Measurements from ENCODE around the gene TAF15.

The TAF15 gene

DNA sequence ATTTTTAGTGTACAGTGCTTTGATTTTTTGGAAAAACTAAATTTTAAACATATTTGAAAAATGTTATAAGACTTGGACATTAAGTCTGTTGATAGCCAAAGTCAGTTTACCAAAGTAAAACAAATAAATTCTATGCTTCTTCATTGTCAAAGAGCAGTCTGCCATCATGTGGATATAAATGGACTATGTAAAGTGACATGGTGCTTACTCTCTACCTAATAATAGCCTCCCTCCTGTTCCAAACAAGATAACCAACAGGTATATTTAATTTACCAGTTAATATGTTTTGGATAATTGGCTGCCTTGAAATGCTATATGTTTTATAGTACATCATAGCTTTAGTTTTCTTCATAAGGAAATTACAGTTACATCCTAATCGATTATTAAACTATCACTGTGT lies 15.9 kb downstream of the TAF15 start:
- DNase-seq, result no peak

GRCh38 chr17:35841101-35841500 lies 31.8 kb downstream of the TAF15 start:
- no peak for DNase-seq

DNA sequence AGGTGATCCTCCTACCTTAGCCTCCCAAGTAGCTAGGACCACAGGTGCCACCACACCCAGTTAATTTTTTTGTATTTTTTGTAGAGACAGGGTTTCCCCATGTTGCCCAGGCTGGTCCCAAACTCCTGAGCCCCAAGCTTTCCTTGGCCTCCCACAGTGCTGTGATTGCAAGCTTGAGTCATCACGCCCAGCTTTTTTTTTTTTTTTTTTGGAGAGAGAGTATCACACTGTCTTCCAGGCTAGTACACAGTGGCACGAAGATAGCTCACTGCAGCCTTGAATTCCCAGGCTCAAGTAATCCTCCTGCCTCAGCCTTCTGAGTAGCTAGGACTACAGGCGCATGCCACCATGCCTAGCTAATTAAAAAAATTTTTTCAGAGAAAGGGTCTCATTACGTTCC lies 32.2 kb downstream of the TAF15 start:
- no peak for DNase-seq

DNA sequence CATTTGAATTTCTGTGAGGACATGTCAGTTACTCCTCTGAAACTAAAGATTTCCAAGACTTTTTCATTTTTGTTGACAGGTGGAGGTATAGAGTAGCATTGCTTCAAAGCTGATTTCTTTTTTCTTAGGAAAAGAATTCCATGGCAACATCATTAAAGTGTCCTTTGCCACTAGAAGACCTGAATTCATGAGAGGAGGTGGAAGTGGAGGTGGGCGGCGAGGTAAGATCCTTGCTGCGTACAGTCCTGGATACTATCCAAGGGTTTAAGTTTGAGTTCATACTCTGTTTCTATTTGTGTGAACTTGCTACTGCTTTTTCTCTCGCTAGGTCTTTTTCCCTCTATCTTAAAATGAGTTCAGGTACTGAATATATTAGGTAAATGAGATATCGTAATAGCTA lies 33.0 kb downstream of the TAF15 start:
- DNase-seq, result no peak

GRCh38 chr17:35843698-35844097 lies 34.4 kb downstream of the TAF15 start:
- no peak for DNase-seq

GRCh38 chr17:35844547-35844946 lies 35.3 kb downstream of the TAF15 start:
- no peak for DNase-seq

DNA sequence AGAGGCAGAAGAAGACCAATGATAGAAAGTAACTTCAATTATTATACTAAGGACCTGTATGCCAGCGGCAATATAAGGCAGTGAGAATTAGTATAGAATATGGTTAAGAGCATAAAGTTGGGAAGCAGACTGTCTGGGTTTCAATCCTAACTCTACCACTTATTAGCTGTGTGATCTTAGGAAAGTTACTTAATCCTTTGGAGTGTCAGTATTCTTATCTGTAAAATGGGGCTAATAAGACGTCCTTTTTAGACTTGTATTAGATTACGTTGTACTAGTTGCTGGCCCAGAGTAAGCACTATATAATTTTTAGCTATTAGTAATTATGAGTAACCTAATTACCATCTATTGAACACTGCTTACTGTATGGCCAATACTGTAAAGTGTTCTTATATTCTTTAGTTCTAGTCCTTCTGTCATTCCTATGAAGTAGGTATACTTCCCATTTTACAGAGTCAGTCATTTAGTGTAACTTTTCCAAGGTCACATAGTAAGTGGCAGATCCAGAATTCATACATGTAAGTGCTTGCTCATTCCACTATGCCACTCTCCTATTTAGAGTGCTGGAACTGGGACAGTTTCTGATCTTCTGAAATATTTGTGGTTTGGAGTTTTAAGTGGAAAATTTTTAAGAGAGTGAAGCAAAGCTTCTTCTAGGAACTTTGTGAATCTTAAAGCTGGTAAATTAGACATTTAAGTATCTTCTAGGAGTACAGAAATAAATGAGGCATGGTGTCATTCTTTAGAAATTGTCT lies 36.9 kb downstream of the TAF15 start:
- DNase-seq, result no peak

DNA sequence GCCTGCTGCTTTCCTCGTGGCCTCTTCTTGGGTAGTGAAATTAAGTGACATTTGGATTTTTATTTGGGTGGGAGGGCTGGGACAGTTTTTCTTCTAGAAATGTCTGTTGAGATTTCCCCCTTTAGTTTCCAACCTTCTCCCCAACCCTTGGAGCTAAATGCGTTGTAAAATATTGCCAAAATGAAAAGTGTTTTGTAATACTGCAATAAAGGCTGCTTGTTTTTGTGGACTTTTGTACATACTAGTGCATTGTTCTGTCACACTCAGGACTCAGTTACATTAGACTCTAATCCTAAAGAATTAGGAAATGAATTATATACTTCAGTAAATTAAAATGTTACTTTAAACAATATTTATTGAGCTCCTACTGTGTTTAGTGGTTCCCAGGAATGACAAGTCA lies 37.7 kb downstream of the TAF15 start:
- no peak for DNase-seq

GRCh38 chr17:35847633-35848373 lies 38.5 kb downstream of the TAF15 start:
- no peak for DNase-seq

DNA sequence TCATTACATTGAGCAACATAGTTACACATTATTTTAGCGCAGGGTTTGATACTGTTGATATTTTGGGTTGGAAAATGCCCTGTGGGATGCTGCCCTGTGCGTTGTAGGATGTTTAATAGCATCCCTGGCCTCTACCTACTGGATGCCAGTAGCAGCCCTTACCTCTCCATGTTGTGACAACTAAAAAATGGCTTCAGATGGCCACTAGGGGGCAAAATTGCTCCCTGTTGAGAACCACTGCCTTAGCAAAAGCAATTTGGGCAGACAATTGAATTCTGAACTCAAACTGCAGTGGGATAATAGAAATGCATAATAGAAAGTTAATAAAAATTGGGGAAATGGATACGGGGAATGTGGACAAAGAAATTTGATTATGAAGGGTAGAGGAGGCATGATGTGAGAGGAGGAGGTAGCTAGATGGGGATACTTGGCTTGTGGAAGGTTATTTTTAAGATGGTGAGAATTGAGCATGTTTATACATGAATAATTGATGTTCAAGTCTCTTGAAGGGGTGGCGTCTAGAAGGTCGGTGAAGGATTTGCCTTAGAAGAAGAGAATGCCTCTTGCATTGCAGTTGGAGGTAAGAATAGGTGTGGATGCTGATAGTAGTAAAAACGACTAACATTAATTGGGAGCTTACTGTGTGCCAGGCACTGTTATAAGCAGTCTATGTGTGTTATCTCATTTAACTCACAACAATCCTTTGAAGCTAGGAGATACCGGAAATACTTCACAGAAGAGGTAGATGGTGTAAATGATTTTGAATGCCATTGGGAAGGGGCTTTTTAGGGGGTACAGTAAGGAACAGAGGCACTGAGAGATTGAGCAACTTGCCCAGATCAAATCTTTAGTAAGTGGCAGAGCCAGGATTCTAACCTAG lies 40.4 kb downstream of the TAF15 start:
- peak; percentile 19 for DNase-seq

DNA sequence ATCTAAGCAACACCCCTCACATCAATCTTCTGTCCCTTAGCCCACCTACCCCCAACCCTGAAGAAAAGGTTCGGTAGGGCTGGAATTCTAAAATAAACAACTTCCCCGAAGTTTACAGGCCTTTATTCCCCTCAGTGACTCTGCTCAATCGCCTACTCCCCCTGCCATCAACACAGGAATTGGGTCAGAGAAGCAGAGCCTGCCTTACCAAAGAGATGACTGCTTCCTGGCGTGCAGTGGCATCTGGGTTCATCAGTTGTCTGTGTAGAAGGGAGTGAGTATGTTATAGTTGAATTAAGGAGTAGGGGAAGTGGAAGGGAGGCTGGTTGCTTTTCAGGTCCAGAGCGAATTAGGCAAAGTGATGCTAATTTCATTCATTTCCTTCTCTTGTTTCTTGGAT lies 46.7 kb downstream of the TAF15 start:
- DNase-seq, result no peak

DNA sequence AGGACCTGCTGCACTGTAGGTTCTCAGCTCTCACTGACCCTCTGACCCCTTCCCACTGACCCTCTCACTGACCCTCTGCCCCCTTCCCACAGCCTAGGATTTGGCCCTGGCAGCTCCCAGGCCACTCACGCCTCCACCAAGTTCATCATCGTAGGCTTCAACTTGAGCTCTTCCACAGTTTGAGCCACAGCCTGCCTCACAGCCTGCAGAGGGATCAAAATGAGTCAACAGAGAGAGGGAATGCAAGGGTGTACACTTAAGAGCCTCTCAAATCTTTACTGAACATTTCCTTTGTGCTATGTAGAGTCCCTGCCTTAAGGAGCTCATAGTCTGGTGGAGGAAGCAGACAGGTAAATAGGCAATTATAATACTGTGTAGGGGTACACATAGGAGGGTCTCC lies 47.3 kb downstream of the TAF15 start:
- DNase-seq, result no peak

DNA sequence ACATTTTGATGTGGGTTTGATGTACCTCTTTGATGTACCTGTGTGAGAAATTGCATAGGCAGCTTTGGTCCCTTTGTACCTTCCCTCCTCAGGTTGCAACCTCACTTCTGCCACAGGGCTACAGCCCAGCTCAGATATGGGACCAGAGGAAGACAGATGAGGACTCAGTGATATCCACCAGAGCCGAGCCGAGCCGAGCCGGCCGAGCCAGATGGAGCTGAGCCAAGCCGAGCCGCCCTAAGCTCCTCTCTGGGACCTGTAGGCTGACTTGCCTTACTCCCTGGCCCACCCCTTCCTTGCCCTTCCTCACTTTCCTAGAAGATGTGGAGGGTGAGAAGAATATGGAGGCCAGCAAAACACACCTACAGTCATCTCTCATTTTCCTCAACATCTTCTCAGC lies 55.6 kb downstream of the TAF15 start:
- no peak for DNase-seq

- no peak for DNase-seq
Observed at GRCh38 chr17:35865412-35866340, 56.4 kb downstream of the TAF15 start.

DNA sequence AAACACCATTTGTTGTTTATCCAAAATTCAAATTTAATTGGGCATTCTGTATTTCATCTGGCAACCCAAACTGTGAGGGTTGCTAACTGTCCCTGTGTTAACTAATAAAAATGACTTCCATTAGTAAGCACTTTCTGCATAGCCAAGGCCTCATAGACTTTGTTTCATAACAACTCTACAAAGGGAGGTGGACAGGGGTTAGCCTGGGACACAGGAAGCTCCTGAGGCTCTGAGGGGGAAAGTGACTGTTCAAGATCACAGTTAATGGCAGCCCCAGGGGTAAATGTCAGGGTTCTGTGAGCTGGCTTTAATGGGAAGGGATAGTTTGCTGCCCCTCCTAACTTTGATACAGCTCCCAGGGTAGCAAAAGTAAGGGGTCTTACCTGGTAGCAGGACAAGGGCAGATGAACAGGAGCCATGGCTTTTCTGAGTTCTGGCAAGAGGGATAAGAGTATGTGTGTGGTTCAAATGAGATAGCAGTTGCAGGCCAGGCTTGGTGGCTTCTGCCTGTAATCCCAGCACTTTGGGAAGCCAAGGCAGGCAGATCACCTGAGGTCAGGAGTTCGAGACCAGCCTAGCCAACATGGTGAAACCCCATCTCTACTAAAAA lies 57.2 kb downstream of the TAF15 start:
- DNase-seq, result no peak

DNA sequence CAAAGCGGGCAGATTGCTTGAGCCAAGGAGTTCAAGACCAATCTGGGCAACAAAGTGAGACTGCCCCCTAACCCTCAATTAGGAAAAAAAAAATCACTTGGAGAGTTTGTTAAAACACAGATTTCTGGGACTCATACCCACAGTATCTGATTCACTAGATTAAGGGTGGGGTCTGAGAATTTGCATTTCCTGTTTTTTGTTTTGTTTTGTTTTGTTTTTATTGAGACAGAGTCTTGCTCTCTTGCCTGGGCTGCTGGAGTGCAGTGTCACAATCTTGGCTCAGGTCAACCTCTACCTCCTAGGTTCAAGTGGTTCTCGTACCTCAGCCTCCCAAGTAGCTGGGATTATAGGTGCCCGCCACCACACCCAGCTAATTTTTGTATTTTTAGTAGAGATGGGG lies 58.3 kb downstream of the TAF15 start:
- DNase-seq, result no peak

DNA sequence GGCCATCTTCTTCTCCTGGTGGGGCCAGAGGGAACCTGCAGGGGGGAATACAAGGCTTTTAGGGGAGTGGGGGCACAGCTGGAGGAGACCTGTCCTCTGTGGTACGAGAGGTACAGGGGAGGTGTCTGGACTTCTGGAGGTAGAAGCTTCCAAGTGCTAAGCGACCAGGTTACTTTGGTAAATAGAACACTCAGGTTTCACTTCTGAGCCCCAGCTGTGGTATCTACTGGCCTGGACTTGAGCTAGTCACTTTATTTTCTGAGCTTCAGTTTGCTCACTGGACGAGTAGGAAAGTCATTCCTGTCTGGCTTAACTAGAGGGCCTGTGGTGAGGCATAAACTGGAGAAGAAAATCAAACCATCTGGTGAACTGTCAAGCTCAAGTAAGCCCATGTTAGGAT lies 59.5 kb downstream of the TAF15 start, which contains the start of gene HEATR9:
TSS of gene HEATR9 (minus strand) at position 155 of the 400 bp plus-strand sequence. CDS start at position 6, 149 bp downstream.
- no peak for DNase-seq

GRCh38 chr17:35870906-35871819 lies 61.9 kb downstream of the TAF15 start:
- DNase-seq, result no peak

DNA sequence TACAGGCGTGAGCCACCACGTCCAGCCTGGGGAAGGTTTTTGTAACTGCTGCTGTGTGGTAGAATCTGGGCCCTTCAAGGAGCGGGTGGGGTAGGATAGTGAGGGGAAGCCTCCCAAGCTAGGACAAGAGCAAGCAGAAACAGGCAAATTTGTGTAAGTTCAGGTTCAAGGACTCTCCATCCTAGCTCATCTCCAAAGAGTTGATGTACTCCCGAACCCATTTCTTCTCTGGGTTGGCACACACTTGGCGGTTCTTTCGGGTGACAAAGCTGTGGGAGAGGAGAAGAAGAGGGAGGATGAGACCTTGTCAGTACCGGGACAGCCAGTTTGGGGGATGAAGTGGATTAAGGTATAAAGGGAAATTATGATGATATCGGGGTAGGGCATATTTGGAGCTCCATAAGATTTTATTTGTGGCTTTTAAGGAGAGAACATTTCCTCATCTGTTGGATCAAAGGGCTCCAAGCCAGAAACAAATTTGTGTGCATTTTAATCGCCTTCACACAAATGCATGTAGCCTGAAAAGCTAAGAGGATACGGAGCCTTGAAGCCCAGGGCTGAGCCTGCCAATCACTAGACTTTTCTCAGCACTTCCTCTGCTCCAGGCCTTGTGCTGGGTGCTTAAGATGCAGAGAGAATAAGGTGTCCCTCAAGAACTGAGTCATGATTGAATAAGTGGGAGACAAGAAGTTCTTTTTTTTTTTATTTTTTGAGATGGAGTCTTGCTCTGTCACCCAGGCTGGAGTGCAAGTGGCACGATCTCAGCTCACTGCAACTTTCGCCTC lies 63.1 kb downstream of the TAF15 start:
- DNase-seq, result no peak
